IPS-20b (cell line): ENCODE measurements around the gene NPDC1.

ENCODE experiments used
- H3K27ac ChIP-seq: one replicate; pipeline ENCODE4 v1.5.1; 2013; ENCODE audit warnings: low read length
- H3K27me3 ChIP-seq: 2 replicates; pipeline ENCODE4 v1.6.1; 2013; ENCODE audit warnings: mild to moderate bottlenecking, low read length, inconsistent platforms; ENCODE audit not compliant: insufficient read depth
- H3K36me3 ChIP-seq: 2 replicates; pipeline ENCODE4 v1.6.1; 2013; ENCODE audit warnings: low read depth, mild to moderate bottlenecking, inconsistent platforms, low read length, moderate library complexity; ENCODE audit not compliant: insufficient read depth
- H3K4me1 ChIP-seq: 2 replicates; pipeline ENCODE4 v1.6.1; 2013; ENCODE audit warnings: mild to moderate bottlenecking, control low read depth, inconsistent platforms, low read length, moderate library complexity; ENCODE audit not compliant: insufficient read depth
- H3K4me3 ChIP-seq: 2 replicates; pipeline ENCODE4 v1.5.1; 2013; ENCODE audit warnings: mild to moderate bottlenecking, low read length, inconsistent platforms
- H3K9ac ChIP-seq: 2 replicates; pipeline ENCODE4 v1.6.1; 2013; ENCODE audit warnings: low read depth, mild to moderate bottlenecking, inconsistent platforms, low read length, moderate library complexity
- H3K9me3 ChIP-seq: 2 replicates; pipeline ENCODE4 v1.6.1; 2013; ENCODE audit warnings: mild to moderate bottlenecking, low read depth, low read length, inconsistent platforms; ENCODE audit not compliant: insufficient read depth

The NPDC1 gene

DNA sequence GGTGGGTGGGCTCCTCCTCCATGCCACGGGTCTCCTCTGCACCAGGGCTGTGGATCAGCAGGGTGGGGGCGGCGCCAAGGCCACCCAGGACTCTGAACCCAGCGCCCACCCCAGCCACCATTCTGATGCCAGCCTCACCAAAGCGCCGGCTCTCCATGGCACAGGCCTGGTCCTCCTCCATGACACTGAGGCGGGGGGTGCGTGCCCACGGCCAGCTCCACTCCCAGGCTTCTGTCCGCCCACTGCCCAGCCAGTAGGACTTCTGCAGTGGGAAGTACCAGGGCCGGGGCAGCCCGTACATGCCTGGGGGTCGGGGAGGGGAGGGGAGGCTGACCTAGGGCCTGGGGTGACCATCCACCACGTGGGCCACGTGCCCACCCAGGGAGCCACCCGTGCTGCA, 29.5 kb downstream of the NPDC1 start:
- H3K9ac ChIP-seq, result no peak overlapping the region

DNA sequence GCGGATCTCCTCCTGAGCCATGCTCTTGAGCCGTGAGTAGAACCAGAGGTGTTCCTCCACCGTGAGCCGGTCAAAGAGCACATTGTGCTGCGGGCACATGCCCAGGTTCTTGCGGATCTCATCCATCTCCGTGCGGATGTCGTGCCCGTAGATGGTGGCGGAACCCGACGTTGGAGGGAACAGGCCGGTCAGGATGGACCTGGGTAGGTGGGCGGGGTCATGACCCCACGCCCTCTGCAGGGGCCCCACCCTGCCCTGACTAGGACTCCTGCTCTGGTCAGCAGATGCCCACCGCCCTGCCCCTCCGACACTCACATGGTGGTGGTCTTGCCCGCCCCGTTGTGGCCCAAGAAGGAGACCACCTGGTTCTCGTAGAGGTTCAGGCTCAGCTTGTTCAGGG, 30.0 kb downstream of the NPDC1 start:
- Histone ChIP-seq H3K27me3 (no peaks in the 10 kb centered on the region), H3K4me1 (no peaks in the 10 kb centered on the region), H3K36me3 (no peaks in the 10 kb centered on the region), H3K9me3 (no peaks in the 10 kb centered on the region), H3K9ac (no peak overlapping the region), H3K4me3 (no peak overlapping the region), H3K27ac (no peak overlapping the region)

More for the DNA sequence above, 29.5 kb downstream of the NPDC1 start:
- H3K36me3 ChIP-seq, result no peaks in the 10 kb centered on the region
- H3K4me3 ChIP-seq, result no peak overlapping the region
- H3K9me3 ChIP-seq, result no peaks in the 10 kb centered on the region
- no peaks in the 10 kb centered on the region for H3K27me3 ChIP-seq
- H3K4me1 ChIP-seq, result no peaks in the 10 kb centered on the region
- H3K27ac ChIP-seq, result no peak overlapping the region

DNA sequence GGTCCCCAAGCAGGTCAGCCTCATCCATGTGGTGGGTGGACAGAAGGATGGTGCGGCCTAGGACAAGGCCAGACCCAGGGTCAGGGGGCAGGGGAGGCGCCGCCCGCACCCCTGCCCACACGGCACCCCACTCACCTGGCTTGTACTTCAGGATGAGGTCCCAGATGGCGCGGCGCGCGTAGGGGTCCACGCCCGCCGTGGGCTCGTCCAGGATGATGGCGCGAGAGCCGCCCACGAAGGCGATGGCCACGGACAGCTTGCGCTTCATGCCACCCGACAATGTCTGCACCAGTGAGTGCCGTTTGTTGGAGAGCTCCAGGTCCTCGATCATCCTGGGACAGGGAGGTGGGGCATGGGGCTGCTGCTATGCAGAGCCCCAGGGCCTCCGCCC, 30.4 kb downstream of the NPDC1 start:
- Histone ChIP-seq H3K36me3 (no peaks in the 10 kb centered on the region), H3K9me3 (no peaks in the 10 kb centered on the region), H3K4me3 (no peak overlapping the region), H3K9ac (no peak overlapping the region), H3K4me1 (no peaks in the 10 kb centered on the region), H3K27me3 (no peaks in the 10 kb centered on the region), H3K27ac (no peak overlapping the region)

DNA sequence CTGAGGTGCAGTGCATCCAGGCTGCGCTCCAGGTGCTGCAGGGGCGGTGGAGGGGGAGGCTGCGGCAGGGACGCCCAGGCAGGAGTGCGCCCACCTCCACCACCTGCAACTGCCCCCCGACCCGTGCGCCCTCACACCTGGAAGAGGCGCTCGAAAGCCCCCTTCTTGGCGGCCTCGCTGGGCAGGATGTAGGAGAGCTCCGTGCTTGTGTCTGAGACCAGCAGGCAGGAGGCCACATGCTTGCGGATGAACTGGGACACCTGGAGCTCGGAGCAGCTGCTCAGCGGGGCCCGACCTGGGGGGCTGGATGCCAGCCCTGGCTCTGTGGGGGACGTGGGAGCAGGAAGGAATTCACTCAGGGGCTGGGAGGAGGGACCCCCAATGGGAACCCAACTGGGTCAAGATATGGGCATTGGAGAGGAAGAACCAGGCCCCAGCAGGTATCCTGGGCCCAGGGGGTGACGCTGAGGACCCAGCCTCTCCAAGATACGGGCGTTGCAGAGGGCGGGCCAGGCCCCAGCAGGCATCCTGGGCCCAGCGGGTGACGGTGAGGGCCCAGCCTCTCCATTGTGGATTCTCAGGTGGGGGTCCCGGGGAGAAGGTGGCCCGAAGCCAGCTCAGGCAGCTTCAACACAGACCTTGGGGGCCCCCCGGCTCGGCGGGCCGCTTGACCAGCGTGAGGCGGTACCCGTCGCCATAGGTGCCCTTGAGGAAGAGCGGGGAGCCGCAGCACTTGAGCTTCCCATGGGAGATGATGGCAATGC, 31.0 kb downstream of the NPDC1 start:
- no peak overlapping the region for H3K4me3 ChIP-seq
- H3K27me3 ChIP-seq, result no peaks in the 10 kb centered on the region
- H3K9me3 ChIP-seq, result no peaks in the 10 kb centered on the region
- no peak overlapping the region for H3K9ac ChIP-seq
- H3K36me3 ChIP-seq, result no peaks in the 10 kb centered on the region
- no peak overlapping the region for H3K27ac ChIP-seq
- H3K4me1 ChIP-seq, result no peaks in the 10 kb centered on the region

DNA sequence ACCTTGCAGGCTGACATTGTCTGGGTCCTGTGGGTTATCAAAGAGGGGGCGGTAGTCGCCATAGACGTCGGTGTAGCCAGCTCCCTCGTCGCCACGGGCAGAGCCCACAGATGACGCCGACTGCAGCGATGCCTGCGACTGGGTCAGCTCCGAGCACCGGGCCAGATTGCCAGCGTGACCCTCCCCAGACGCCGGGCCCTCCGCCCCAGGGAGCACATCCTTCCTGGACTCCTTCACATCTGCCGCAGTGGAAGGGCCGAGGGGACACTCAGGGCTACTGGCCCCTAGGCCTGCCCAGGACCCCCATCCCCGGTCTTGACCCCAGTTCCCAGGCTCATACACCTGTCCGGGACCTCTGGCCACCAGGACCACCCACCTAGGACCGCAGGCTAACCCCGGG, 31.8 kb downstream of the NPDC1 start:
- Histone ChIP-seq H3K9ac (no peak overlapping the region), H3K27me3 (no peaks in the 10 kb centered on the region), H3K36me3 (no peaks in the 10 kb centered on the region), H3K27ac (no peak overlapping the region), H3K4me1 (no peaks in the 10 kb centered on the region), H3K4me3 (no peak overlapping the region), H3K9me3 (no peaks in the 10 kb centered on the region)

DNA sequence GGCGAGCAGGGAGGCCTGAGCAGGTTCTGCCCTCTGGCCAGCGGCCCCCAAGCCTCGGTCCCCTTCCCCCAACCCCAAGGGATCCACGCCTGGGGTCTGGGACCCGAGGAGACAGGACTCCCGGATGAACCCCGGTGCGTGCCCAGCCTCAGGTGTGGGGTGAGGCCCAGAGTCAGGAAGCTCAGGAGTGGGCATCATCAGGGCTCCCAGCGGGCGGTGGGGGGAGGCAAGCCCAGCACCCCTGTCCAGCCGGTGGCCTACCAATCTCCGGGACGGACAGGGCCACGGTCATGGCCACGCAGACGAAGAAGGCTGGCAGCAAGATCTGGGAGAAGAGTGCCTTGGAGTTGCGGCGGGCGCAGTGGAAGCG, 32.4 kb downstream of the NPDC1 start:
- H3K9me3 ChIP-seq, result no peaks in the 10 kb centered on the region
- no peak overlapping the region for H3K4me3 ChIP-seq
- no peaks in the 10 kb centered on the region for H3K4me1 ChIP-seq
- no peaks in the 10 kb centered on the region for H3K27me3 ChIP-seq
- no peaks in the 10 kb centered on the region for H3K36me3 ChIP-seq
- no peak overlapping the region for H3K27ac ChIP-seq
- H3K9ac ChIP-seq, result no peak overlapping the region

DNA sequence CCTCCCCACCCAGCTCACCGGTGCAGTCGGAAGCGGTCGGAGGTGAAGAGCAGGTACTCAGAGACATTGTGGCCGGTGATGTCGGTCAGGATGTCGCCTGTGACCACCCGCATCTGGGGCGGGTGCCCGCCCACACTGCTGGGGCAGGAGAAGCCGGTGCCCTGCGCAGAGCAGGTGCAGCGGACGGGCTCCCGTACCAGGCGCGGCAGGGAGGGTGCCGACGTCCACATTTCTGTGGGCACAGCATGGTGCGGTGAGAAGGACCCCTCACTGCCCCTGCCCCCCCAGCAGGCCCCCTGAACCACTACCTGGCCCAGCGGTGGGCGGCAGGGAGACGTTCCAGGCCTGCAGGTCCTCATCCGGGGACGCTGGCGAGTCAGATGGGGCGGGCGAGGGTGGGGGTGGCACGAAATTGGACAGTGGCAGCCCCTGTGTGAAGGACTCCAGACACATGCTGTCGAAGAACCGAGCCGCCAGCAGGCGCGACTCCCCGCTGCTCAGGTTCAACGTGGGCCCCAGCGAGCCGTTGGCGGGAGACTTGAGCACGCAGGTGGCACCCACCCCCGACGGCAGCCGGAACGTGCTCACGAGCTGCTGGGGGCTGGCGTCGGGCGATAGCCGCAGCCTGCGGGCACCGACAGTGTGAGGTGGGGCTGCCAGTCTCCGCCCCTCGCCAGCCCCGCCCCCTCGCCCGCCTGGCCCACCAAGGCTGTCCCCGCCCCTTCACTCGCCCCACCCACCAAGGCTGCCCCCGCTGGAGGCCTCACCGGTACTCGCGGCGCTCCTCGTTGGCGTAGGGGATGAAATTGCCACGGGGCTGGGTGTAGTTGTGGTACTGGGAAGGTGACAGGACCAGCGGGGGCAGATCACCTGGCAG, 33.0 kb downstream of the NPDC1 start:
- no peak overlapping the region for H3K9ac ChIP-seq
- H3K4me3 ChIP-seq, result no peak overlapping the region
- no peaks in the 10 kb centered on the region for H3K9me3 ChIP-seq
- H3K36me3 ChIP-seq, result no peaks in the 10 kb centered on the region
- H3K4me1 ChIP-seq, result no peaks in the 10 kb centered on the region
- H3K27me3 ChIP-seq, result no peaks in the 10 kb centered on the region
- H3K27ac ChIP-seq, result no peak overlapping the region

DNA sequence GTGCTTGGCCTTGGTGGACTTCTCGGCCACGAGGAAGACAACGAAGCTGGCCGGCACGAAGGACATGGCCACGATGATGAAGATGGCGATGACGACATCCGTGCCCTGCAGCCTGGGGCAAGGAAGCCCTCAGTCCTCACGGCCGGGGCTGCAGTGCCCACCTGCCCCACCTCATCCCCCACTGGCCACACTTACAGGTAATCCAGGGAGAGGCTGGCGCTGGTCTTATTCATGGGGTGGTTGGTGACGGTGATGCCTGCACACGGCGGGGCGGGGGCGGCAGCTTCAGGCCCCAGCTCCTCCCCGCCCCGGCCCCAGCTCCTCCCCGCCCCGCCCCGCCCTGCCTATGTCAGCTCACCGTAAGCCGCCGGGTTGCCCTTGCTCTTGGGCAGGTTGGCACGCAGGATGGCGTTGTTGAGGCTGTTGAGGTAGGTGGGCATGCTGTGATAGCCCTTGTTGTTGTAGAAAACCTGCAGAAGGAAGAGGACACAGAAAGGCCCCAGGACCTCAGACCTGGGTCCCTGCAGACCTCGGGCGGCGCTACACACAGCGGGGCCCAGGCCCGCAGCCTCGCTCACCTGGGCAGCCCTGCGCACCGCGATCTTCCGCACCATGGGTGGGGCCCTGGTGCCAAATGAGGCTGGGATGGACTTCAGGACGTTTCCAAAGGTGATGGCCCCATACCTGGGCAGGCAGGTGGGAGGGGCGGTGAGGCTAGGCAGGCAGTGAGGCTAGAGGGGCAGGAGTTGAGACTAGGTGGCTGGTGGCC, 33.9 kb downstream of the NPDC1 start:
- no peaks in the 10 kb centered on the region for H3K4me1 ChIP-seq
- H3K9ac ChIP-seq, result no peak overlapping the region
- no peaks in the 10 kb centered on the region for H3K36me3 ChIP-seq
- no peak overlapping the region for H3K4me3 ChIP-seq
- no peak overlapping the region for H3K27ac ChIP-seq
- no peaks in the 10 kb centered on the region for H3K9me3 ChIP-seq
- no peaks in the 10 kb centered on the region for H3K27me3 ChIP-seq

DNA sequence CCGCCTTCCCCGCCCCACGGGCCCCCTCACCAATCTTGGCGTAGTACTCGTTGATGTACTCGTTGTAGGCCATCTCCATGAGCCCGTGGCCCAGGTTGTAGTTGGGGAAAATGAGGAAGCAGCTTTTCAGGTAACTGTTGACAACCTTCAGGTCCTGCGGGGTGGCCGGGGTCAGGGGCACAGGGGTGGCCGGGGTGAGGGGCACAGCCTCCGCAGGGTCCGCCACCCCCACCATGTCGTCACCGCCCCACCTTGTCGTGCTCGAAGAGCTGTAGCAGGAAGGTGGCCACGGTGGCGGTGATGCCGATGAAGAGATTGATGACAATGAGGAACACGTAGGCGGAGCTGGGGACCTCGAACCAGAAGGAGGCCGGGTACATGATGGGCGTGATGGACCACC, 34.8 kb downstream of the NPDC1 start:
- Histone ChIP-seq H3K9me3 (no peaks in the 10 kb centered on the region), H3K36me3 (no peaks in the 10 kb centered on the region)

DNA sequence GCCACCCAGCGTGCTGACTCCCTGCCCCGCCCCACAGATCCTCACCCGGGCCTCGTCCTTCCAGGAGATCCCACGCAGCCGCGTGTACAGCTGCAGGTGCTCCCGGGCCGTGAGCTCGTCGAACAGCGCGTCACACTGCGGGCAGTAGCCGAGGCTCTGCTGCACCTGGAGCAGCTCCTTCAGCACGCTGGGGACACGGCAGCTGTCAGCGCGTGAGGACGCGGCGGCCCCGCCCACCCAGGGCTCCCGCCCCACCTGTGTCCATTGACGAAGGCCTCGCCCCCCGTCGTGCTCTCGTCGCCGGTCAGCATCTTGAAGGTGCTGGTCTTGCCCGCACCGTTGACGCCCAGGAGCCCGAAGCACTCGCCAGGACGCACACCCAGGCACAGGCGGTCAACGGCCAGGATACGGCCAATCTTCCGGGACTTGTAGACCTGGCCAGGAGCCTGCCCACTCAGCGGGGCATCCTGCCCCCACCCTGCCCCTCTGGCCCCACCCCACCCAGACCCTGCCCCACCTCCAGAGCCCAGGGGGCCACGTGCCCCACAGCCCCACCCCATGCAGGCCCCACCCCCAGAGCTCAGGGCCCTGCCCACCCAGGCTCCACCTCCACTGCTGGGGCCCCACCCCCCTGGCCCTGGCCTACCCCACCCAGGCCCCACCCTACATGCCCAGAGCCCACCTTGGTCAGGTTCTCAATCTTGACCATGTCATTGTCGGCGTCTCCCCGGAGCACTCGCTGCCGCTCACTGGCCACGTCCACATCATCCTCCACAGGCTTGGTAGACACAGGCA, 35.8 kb downstream of the NPDC1 start:
- Histone ChIP-seq H3K9me3 (no peaks in the 10 kb centered on the region), H3K4me1 (no peaks in the 10 kb centered on the region), H3K27me3 (no peaks in the 10 kb centered on the region), H3K4me3 (no peak overlapping the region), H3K9ac (no peak overlapping the region), H3K36me3 (no peaks in the 10 kb centered on the region), H3K27ac (no peak overlapping the region)

More for the DNA sequence above, 34.8 kb downstream of the NPDC1 start:
- H3K27ac ChIP-seq, result no peak overlapping the region
- no peaks in the 10 kb centered on the region for H3K27me3 ChIP-seq
- no peak overlapping the region for H3K4me3 ChIP-seq
- no peak overlapping the region for H3K9ac ChIP-seq
- H3K4me1 ChIP-seq, result no peaks in the 10 kb centered on the region

DNA sequence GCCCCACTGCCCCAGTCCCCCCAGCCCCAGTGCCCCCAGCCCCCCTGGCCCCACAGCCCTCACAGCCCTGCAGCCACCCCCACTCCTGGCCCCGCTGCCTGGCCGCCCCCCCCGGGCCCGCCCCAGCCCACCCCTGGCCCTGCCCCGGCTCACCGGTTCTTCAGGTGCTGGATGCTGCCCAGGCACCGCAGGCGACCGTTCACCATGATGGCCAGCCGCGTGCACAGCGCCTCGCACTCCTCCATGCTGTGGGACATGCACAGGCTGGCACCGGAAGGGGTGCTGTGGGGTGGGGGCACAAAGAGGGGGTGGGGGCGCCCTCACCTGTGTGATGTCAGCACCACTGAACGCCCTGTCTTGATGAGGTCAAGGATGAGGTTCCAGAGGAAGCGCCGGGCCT, 36.8 kb downstream of the NPDC1 start:
- no peaks in the 10 kb centered on the region for H3K27me3 ChIP-seq
- H3K36me3 ChIP-seq, result no peaks in the 10 kb centered on the region
- no peak overlapping the region for H3K4me3 ChIP-seq
- no peak overlapping the region for H3K9ac ChIP-seq
- no peak overlapping the region for H3K27ac ChIP-seq
- H3K9me3 ChIP-seq, result no peaks in the 10 kb centered on the region
- no peaks in the 10 kb centered on the region for H3K4me1 ChIP-seq
